DOHH2 (cell line): ENCODE measurements around the gene FOXD2.

ENCODE experiments used
- CTCF ChIP-seq: fragments of 200-600 bp; sonication (generic); IDR thresholded peaks from one replicate; pipeline ENCODE4 v1.5.1; 2014; ENCODE audit warnings: antibody characterized with exemption, mild to moderate bottlenecking, low read depth, low read length; ENCODE audit not compliant: poor library complexity, severe bottlenecking
- EZH2phosphoT487 ChIP-seq: fragments of 200-600 bp; sonication (generic); IDR thresholded peaks from 2 replicates; pipeline ENCODE4 v1.6.1; 2017; ENCODE audit warnings: borderline replicate concordance, mild to moderate bottlenecking, antibody characterized with exemption, low read length, moderate library complexity, mixed read lengths

GRCh38 chr1:47474278-47475193 is 36.7 kb downstream of the FOXD2 start:
- TF ChIP-seq CTCF, result no peak
- no peak for TF ChIP-seq EZH2phosphoT487
